Measurements from ENCODE around the gene CD96. TPM values are rescaled to one million over a fixed set of nuclear protein-coding genes. Genes with fewer than 3 reads are reported as not detected.

CD96 gene
- total RNA-seq, 1 experiment from 2014 or later = not detected

DNA sequence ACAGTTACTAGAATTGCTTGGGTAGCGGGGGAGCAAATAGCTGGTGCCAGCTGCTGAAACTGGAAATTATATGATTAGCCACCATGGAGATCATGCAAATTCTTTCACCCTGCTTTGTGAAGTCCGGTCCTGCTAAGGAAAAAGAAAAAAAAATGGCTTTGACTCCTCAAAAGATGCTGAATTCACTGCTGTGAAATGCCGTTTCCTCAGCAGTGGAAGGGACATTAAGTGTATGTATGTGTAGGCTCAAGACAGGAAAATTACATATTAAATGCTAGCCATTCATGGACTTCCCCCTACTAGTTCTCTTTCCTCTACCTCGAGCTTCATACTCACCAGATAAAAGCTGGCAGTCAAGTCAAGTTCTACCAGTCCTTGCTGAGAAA lies 135.0 kb downstream of the CD96 start:
- no peak overlapping the region for H3K4me3 Mint-ChIP-seq
- Histone ChIP-seq H2AFZ (ENCODE audit: low read length) (no peak overlapping the region), H3K27ac (ENCODE audit: insufficient read length, low read depth, low read length) (no peak overlapping the region), H2BK5ac (ENCODE audit: insufficient read length, low read length) (no peak overlapping the region), H4K8ac (replicated peaks; ENCODE audit: insufficient read length, low read depth, low read length) (no peak overlapping the region), H2BK120ac (ENCODE audit: low read depth, low read length, poor library complexity, severe bottlenecking) (no peak overlapping the region), H3T11ph (ENCODE audit: low read length) (no peak overlapping the region), H3K23me2 (ENCODE audit: insufficient read length, low read depth, low read length, poor library complexity, severe bottlenecking) (peaks cover 11% of the 10 kb centered on the region), H2BK20ac (ENCODE audit: low read depth, low read length, poor library complexity, severe bottlenecking) (no peak overlapping the region), H4K20me1 (ENCODE audit: control insufficient read depth, insufficient read depth, insufficient read length) (no peaks in the 10 kb centered on the region), H2BK12ac (ENCODE audit: insufficient read length, low read depth, low read length) (no peak overlapping the region), H3K23ac (ENCODE audit: insufficient read length, low read depth, low read length) (no peak overlapping the region), H3K56ac (ENCODE audit: insufficient read length, low read depth, low read length) (no peak overlapping the region), H3K14ac (ENCODE audit: insufficient read depth, low read length) (no peak overlapping the region), H3K9ac (ENCODE audit: extremely low read depth, insufficient read length, low read length) (no peak overlapping the region), H3K27me3 (ENCODE audit: insufficient read depth, low read length) (no peaks in the 10 kb centered on the region), H2AK5ac (ENCODE audit: insufficient read length, low read length) (no peak overlapping the region), H3K4ac (ENCODE audit: low read depth, low read length) (no peak overlapping the region), H3K79me2 (ENCODE audit: insufficient read depth, low read length) (no peaks in the 10 kb centered on the region), H2BK15ac (ENCODE audit: low read depth, low read length) (no peak overlapping the region), H3K4me2 (ENCODE audit: insufficient read depth, insufficient read length, low read length) (no peak overlapping the region), H3K79me1 (ENCODE audit: insufficient read depth, low read depth, low read length, poor library complexity, severe bottlenecking) (no peaks in the 10 kb centered on the region), H3K9me3 (ENCODE audit: control insufficient read depth, low read depth, low read length) (no peaks in the 10 kb centered on the region), H3K4me1 (ENCODE audit: insufficient read depth, low read length) (0 out of 2 replicates have a peak, but pooled peaks cover 4% of the 10 kb centered on the region), H3K18ac (ENCODE audit: insufficient read length, low read depth, low read length) (no peak overlapping the region), H4K91ac (ENCODE audit: insufficient read length, low read depth, low read length) (no peak overlapping the region), H4K5ac (ENCODE audit: insufficient read length, low read depth, low read length) (no peak overlapping the region)
- H3K27me3 Mint-ChIP-seq (ENCODE audit: low read depth) = peaks cover 19% of the 10 kb centered on the region
- H3K9me3 Mint-ChIP-seq = no peaks in the 10 kb centered on the region
- WGBS (ENCODE audit: extremely low coverage, insufficient read length, low lambda C conversion rate) = no CpG with 5 or more reads among the region's 4 CpGs
- no peak overlapping the region for H3K27ac Mint-ChIP-seq
- no peak for DNase-seq
- no peaks in the 10 kb centered on the region for H3K36me3 Mint-ChIP-seq (ENCODE audit: insufficient read depth in 1 of 3, low read depth in 3 of 3)
- peaks cover 33 to 39% of the 10 kb centered on the region in 2 experiments for H3K4me1 Mint-ChIP-seq
- TF ChIP-seq, protein P1, sequence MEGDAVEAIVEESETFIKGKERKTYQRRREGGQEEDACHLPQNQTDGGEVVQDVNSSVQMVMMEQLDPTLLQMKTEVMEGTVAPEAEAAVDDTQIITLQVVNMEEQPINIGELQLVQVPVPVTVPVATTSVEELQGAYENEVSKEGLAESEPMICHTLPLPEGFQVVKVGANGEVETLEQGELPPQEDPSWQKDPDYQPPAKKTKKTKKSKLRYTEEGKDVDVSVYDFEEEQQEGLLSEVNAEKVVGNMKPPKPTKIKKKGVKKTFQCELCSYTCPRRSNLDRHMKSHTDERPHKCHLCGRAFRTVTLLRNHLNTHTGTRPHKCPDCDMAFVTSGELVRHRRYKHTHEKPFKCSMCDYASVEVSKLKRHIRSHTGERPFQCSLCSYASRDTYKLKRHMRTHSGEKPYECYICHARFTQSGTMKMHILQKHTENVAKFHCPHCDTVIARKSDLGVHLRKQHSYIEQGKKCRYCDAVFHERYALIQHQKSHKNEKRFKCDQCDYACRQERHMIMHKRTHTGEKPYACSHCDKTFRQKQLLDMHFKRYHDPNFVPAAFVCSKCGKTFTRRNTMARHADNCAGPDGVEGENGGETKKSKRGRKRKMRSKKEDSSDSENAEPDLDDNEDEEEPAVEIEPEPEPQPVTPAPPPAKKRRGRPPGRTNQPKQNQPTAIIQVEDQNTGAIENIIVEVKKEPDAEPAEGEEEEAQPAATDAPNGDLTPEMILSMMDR (conservative IDR thresholded peaks at IDR 0.05) = no peak
